Prostate gland (tissue), 2 donors: ENCODE results near the gene AHNAK. TPM values are rescaled to one million over a fixed set of nuclear protein-coding genes. Genes with fewer than 3 reads are reported as not detected.
A peak's percentile ranks its signal among the peaks of the same experiment; 100 is the strongest.
"Not testable (repeated sequence)": the region's sequence is repeated elsewhere in the genome, so short reads cannot be mapped to it uniquely, and the experiment has no call there.

Source experiments
- DNase-seq: peaks from one replicate; pipeline ENCODE4 v3.0.0-alpha.2; 2019; ENCODE audit warnings: low spot score
- H3K27ac ChIP-seq, 2 donors: fragments of 200-600 bp; sonication (generic); 2 replicates each; pipeline ENCODE4 v1.5.1; 2017 to 2019
- H3K27me3 ChIP-seq: fragments of 200-600 bp; sonication (generic); replicated peaks from 2 replicates; pipeline ENCODE4 v1.5.1; 2019; ENCODE audit not compliant: insufficient read depth
- H3K36me3 ChIP-seq, 2 donors: fragments of 200-600 bp; sonication (generic); 1 replicate in 1 of 2; 2 replicates in 1 of 2; pipeline versions ENCODE4 v1.5.1 to v1.8.1; 2017 to 2019
- H3K4me1 ChIP-seq: fragments of 200-600 bp; sonication (generic); replicated peaks from 2 replicates; pipeline ENCODE4 v1.5.1; 2019
- H3K4me3 ChIP-seq, 2 donors: fragments of 200-600 bp; sonication (generic); 2 replicates each; pipeline ENCODE4 v1.5.1; 2017 to 2019
- H3K9me3 ChIP-seq: fragments of 200-600 bp; sonication (generic); 2 replicates; pipeline ENCODE4 v1.5.1; 2017
- CTCF ChIP-seq, 4 experiments: fragments of 200-600 bp in 2 of 4; fragments of 450-650 bp in 2 of 4; sonication (generic) in 2 of 4; IDR thresholded peaks; 1 replicate in 3 of 4; 2 replicates in 1 of 4; pipeline ENCODE4 v1.5.1; 2016 to 2019; ENCODE audit warnings: antibody characterized with exemption in 4 of 4, mild to moderate bottlenecking in 2 of 4, moderate library complexity in 2 of 4
- POLR2A ChIP-seq: fragments of 450-650 bp; IDR thresholded peaks from one replicate; pipeline ENCODE4 v1.6.1; 2016; ENCODE audit warnings: antibody characterized with exemption, mild to moderate bottlenecking
- POLR2AphosphoS5 ChIP-seq: sonication (generic); formaldehyde crosslinking; IDR thresholded peaks from one replicate; pipeline ENCODE4 v1.6.1; 2017; ENCODE audit warnings: antibody characterized with exemption
- WGBS: methylation state at CpG from one replicate; pipeline ENCODE4 v1.1.5; 2018; 5-methylcytosine and 5-hydroxymethylcytosine counted together
- intact Hi-C: fragments of 100-400 bp; cut with DNase I; formaldehyde crosslinking; loops from one replicate; pipeline ENCODE4 v1.14.2; 2022
- microRNA-seq: library from miRNA; unstranded; fragments of <30 nt; microRNA quantifications from one replicate; pipeline ENCODE4, GENCODE V29; 2016
- small RNA-seq, 2 donors: library from RNA; depleted of rRNA; stranded (forward); fragments of <200 nt; gene quantifications; one replicate each; pipeline ENCODE3, GENCODE V24; 2016
- total RNA-seq, 2 donors: library from RNA; depleted of rRNA; stranded (reverse); fragments of >200 nt; gene quantifications; one replicate each; pipeline ENCODE4 v1.1.0, GENCODE V29; 2016

The AHNAK gene
- total RNA-seq, 2 donors from 2014 or later = 367 to 434 TPM

DNA sequence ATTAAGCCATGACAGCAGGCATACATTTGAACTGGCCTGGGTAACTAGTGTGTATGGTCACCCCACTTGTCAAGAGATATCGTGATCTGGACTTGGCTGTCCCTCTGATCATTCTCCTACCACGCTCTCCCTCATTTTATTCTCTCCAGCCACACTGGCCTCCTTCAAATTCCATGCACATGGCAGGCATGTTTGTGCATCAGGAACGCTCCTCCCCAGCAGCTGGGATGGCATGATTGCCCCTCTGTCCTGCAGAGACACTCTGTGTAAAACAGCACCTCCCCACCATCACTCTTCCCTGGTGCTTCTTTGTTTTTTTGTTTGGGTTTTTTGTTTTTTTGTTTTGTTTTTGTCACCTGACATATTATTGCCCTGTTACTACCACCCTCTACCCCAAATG, 159.2 kb downstream of the AHNAK start:
- TF ChIP-seq POLR2A (no peak), CTCF (IDR thresholded peaks at IDR 0.05) (no peak), POLR2AphosphoS5 (no peak)
- 93% methylated on average over 3 of the region's 3 CpGs for WGBS
- intact Hi-C loops = no loop called here

DNA sequence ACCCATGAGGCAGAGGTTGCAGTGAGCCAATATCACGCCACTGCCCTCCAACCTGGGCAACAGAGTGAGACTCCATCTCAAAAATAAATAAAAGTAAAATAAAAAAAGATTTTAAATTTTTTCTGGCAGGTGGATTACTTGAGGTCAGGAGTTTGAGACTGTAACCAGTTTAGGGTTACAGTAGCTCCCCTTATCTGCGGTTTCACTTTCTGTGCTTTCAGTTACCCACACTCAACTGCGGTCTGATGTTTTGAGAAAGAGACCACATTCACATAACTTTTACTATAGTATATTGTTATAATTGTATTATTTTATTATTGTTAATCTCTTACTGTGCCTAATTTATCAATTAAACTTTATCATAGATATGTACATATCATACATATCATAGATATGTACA, 160.5 kb downstream of the AHNAK start:
- intact Hi-C loops, H3K4me3 ChIP-seq, DNase-seq, H3K4me1 ChIP-seq, H3K27ac ChIP-seq, H3K9me3 ChIP-seq, H3K27me3 ChIP-seq, H3K36me3 ChIP-seq: not testable (repeated sequence)
- WGBS = 95% methylated on average over 3 of the region's 3 CpGs

More for the DNA sequence above, 159.2 kb downstream of the AHNAK start:
- DNase-seq = no peak
- Histone ChIP-seq H3K36me3 (no peaks in the 10 kb centered on the region), H3K4me3 (no peak overlapping the region), H3K4me1 (peaks cover under 1% of the 10 kb centered on the region), H3K27me3 (no peaks in the 10 kb centered on the region), H3K9me3 (no peaks in the 10 kb centered on the region), H3K27ac (no peak overlapping the region)

GRCh38 chr11:62383822-62384221, 162.8 kb downstream of the AHNAK start:
- intact Hi-C loops = loop anchor here (5.0 kb wide), 1 partner anchor 313 kb away; no protein-coding TSS in a partner anchor
- peaks cover 8% of the 10 kb centered on the region for H3K4me1 ChIP-seq
- no peaks in the 10 kb centered on the region for H3K27me3 ChIP-seq
- H3K36me3 ChIP-seq = no peaks in the 10 kb centered on the region
- WGBS = 49% methylated on average over 6 of the region's 6 CpGs
- H3K27ac ChIP-seq = no peak overlapping the region
- no peak for DNase-seq
- H3K4me3 ChIP-seq = no peak overlapping the region
- H3K9me3 ChIP-seq = no peaks in the 10 kb centered on the region
- TF ChIP-seq POLR2AphosphoS5 (no peak), POLR2A (no peak), CTCF (IDR thresholded peaks at IDR 0.05) (no peak)

Small RNA genes within 50 kb of the gene (microRNA-seq; reads per million reads assigned to microRNA genes)
- gene MIR6747 = 1.9 reads per million, percentile 27 among the genes with 10 or more reads in this experiment

Small RNA genes within 50 kb of the gene (small RNA-seq; reads per million reads assigned to genes)
- gene EEF1G (0 reads per million in 2 donors), gene MIR6747 (0.20 to 0.28 reads per million in 2 donors)

Other genes with a start within 250 kb of the AHNAK start
- not detected for gene SCGB1D4, start 247.7 kb downstream of the AHNAK start, total RNA-seq
- 10 to 100 TPM; 27.6 to 93.0 TPM for gene ASRGL1, start 209.4 kb downstream of the AHNAK start, total RNA-seq
- gene SCGB1A1, start 127.8 kb downstream of the AHNAK start, total RNA-seq = 100 to 1,000 TPM in 1 of 2 donors, 1 to 10 TPM in 1; 6.8 to 203 TPM
- 1,000 to 10,000 TPM; 1,254 to 2,389 TPM for gene EEF1G, start 27.1 kb upstream of the AHNAK start, total RNA-seq
- gene TUT1, start 44.7 kb upstream of the AHNAK start, total RNA-seq = 10 to 100 TPM; 26.6 to 30.6 TPM
- 100 to 1,000 TPM in 1 of 2 donors, 10 to 100 TPM in 1; 96.5 to 110 TPM for gene MTA2, start 55.1 kb upstream of the AHNAK start, total RNA-seq
- gene EML3, start 66.0 kb upstream of the AHNAK start, total RNA-seq = 10 to 100 TPM; 50.2 to 80.1 TPM
- gene ROM1, start 66.5 kb upstream of the AHNAK start, total RNA-seq = 10 to 100 TPM in 1 of 2 donors, 1 to 10 TPM in 1; 8.0 to 12.7 TPM
- gene B3GAT3, start 75.2 kb upstream of the AHNAK start, total RNA-seq = 10 to 100 TPM; 57.0 to 75.3 TPM
- gene GANAB, start 99.8 kb upstream of the AHNAK start, total RNA-seq = 100 to 1,000 TPM; 163 to 199 TPM
- 10 to 100 TPM; 34.0 to 35.3 TPM for gene INTS5, start 106.5 kb upstream of the AHNAK start, total RNA-seq
- gene C11orf98, start 118.4 kb upstream of the AHNAK start, total RNA-seq = 10 to 100 TPM; 27.8 to 68.0 TPM
- gene CSKMT, start 118.5 kb upstream of the AHNAK start, total RNA-seq = 10 to 100 TPM in 1 of 2 donors, 1 to 10 TPM in 1; 9.7 to 20.2 TPM
- gene UQCC3, start 124.9 kb upstream of the AHNAK start, total RNA-seq = 10 to 100 TPM; 10.3 to 18.3 TPM
- gene LBHD1, start 125.5 kb upstream of the AHNAK start, total RNA-seq = 10 to 100 TPM in 1 of 2 donors, 1 to 10 TPM in 1; 7.1 to 10.2 TPM
- 100 to 1,000 TPM; 136 to 179 TPM for gene UBXN1, start 132.3 kb upstream of the AHNAK start, total RNA-seq
- 1 to 10 TPM; 2.8 to 8.0 TPM for gene LRRN4CL, start 142.7 kb upstream of the AHNAK start, total RNA-seq
- gene BSCL2, start 160.6 kb upstream of the AHNAK start, total RNA-seq = 100 to 1,000 TPM; 148 to 187 TPM
- not detected for gene GNG3, start 160.9 kb upstream of the AHNAK start, total RNA-seq
- 10 to 100 TPM; 26.6 to 33.5 TPM for gene HNRNPUL2, start 180.7 kb upstream of the AHNAK start, total RNA-seq
- 10 to 100 TPM; 25.1 to 25.5 TPM for gene TTC9C, start 181.7 kb upstream of the AHNAK start, total RNA-seq
- gene ZBTB3, start 207.4 kb upstream of the AHNAK start, total RNA-seq = 10 to 100 TPM; 14.8 to 19.1 TPM
- 10 to 100 TPM; 97.2 to 98.3 TPM for gene POLR2G, start 214.8 kb upstream of the AHNAK start, total RNA-seq
- 10 to 100 TPM; 22.2 to 36.2 TPM for gene TAF6L, start 224.6 kb upstream of the AHNAK start, total RNA-seq
- gene TMEM179B, start 240.6 kb upstream of the AHNAK start, total RNA-seq = 100 to 1,000 TPM; 139 to 200 TPM
- 10 to 100 TPM; 35.8 to 73.6 TPM for gene TMEM223, start 245.2 kb upstream of the AHNAK start, total RNA-seq